Mammary epithelial cell (primary cell): ENCODE measurements around the gene JMJD8.

ENCODE experiments used
- EZH2 ChIP-seq: IDR thresholded peaks from 2 replicates; pipeline ENCODE4 v1.6.1; 2012; ENCODE audit warnings: low read length, inconsistent platforms, borderline replicate concordance
- TF ChIP-seq, protein P1 (sequence below), 2 donors: IDR thresholded peaks in 1 of 2; conservative IDR thresholded peaks in 1 of 2; 2 replicates each; pipeline ENCODE4 v1.5.1; 2011 to 2012; ENCODE audit warnings: inconsistent platforms in 2 of 2, low read length in 2 of 2, mild to moderate bottlenecking in 2 of 2, control low read depth in 1 of 2, low read depth in 1 of 2; ENCODE audit not compliant: insufficient read depth in 1 of 2; ENCODE audit errors: extremely low read depth in 1 of 2

GRCh38 chr16:680625-680945, 3.5 kb downstream of the JMJD8 start:
- TF ChIP-seq, protein P1, sequence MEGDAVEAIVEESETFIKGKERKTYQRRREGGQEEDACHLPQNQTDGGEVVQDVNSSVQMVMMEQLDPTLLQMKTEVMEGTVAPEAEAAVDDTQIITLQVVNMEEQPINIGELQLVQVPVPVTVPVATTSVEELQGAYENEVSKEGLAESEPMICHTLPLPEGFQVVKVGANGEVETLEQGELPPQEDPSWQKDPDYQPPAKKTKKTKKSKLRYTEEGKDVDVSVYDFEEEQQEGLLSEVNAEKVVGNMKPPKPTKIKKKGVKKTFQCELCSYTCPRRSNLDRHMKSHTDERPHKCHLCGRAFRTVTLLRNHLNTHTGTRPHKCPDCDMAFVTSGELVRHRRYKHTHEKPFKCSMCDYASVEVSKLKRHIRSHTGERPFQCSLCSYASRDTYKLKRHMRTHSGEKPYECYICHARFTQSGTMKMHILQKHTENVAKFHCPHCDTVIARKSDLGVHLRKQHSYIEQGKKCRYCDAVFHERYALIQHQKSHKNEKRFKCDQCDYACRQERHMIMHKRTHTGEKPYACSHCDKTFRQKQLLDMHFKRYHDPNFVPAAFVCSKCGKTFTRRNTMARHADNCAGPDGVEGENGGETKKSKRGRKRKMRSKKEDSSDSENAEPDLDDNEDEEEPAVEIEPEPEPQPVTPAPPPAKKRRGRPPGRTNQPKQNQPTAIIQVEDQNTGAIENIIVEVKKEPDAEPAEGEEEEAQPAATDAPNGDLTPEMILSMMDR (conservative IDR thresholded peaks at IDR 0.05 in 1 of 2, IDR thresholded peaks at IDR 0.05 in 1 of 2; ENCODE audit: extremely low read depth in 1 of 2, insufficient read depth in 1 of 2, low read depth in 1 of 2, low read length in 2 of 2), result no peak
- no peak for TF ChIP-seq EZH2
